Smooth muscle cell (in vitro differentiated cells): ENCODE data around the gene CAPN14. TPM values are rescaled to one million over a fixed set of nuclear protein-coding genes. Genes with fewer than 3 reads are reported as not detected.

Experiments used
- DNase-seq: peaks from one replicate; lab custom pipeline; 2025; ENCODE audit not compliant: unreplicated experiment; lab: John Stamatoyannopoulos, UW
- H2AFZ ChIP-seq: fragments of 200-600 bp; sonication (generic); 2 replicates; pipeline ENCODE4 v1.6.0; 2016; ENCODE audit warnings: antibody characterized with exemption, low read depth, mild to moderate bottlenecking
- H3F3A ChIP-seq: fragments of 200-600 bp; sonication (generic); 2 replicates; pipeline ENCODE4 v1.6.0; 2017; ENCODE audit warnings: antibody characterized with exemption, low read depth
- H3K27ac ChIP-seq: fragments of 200-600 bp; sonication (generic); 2 replicates; pipeline ENCODE4 v1.5.1; 2016; ENCODE audit warnings: low read depth, mild to moderate bottlenecking
- H3K27me3 ChIP-seq: fragments of 200-600 bp; sonication (generic); 2 replicates; pipeline ENCODE4 v1.6.1; 2016; ENCODE audit warnings: low read depth, mild to moderate bottlenecking
- H3K36me3 ChIP-seq: fragments of 200-600 bp; sonication (generic); 2 replicates; pipeline ENCODE4 v1.5.1; 2016; ENCODE audit warnings: low read depth
- H3K4me1 ChIP-seq: fragments of 200-600 bp; sonication (generic); 2 replicates; pipeline ENCODE4 v1.5.1; 2016; ENCODE audit warnings: low read depth
- H3K4me2 ChIP-seq: fragments of 200-600 bp; sonication (generic); 2 replicates; pipeline ENCODE4 v1.6.0; 2016; ENCODE audit warnings: mild to moderate bottlenecking
- H3K4me3 ChIP-seq: fragments of 200-600 bp; sonication (generic); 2 replicates; pipeline ENCODE4 v1.5.1; 2016; ENCODE audit warnings: mild to moderate bottlenecking
- H3K79me2 ChIP-seq: fragments of 200-600 bp; sonication (generic); 2 replicates; pipeline ENCODE4 v1.6.0; 2016; ENCODE audit warnings: low read depth, mild to moderate bottlenecking
- H3K9ac ChIP-seq: fragments of 200-600 bp; sonication (generic); 2 replicates; pipeline ENCODE4 v1.6.0; 2016; ENCODE audit warnings: low read depth
- H3K9me3 ChIP-seq: fragments of 200-600 bp; sonication (generic); replicated peaks from 2 replicates; pipeline ENCODE4 v1.5.1; 2016; ENCODE audit warnings: low read depth
- H4K20me1 ChIP-seq: fragments of 200-600 bp; sonication (generic); 2 replicates; pipeline ENCODE4 v1.6.0; 2016; ENCODE audit warnings: low read depth
- CTCF ChIP-seq: fragments of 200-600 bp; sonication (generic); IDR thresholded peaks from 2 replicates; pipeline ENCODE4 v1.5.1; 2017; ENCODE audit warnings: borderline replicate concordance, mild to moderate bottlenecking, antibody characterized with exemption; ENCODE audit not compliant: insufficient read depth, poor library complexity, severe bottlenecking
- WGBS: methylation state at CpG from one replicate; pipeline ENCODE4 v1.1.7; 2016; ENCODE audit warnings: low lambda C conversion rate; 5-methylcytosine and 5-hydroxymethylcytosine counted together
- polyA plus RNA-seq: library from polyadenylated mRNA; unstranded; fragments of >200 nt; fragmentation: Nextera tagmentation; extraction: Ambion mirVana; gene quantifications from 2 replicates; pipeline ENCODE4 v1.2.1, GENCODE V29; 2016
- total RNA-seq: library from RNA; depleted of rRNA; stranded (reverse); fragments of >200 nt; gene quantifications from 2 replicates; pipeline ENCODE4 v1.2.3, GENCODE V29; 2014

The CAPN14 gene
- total and polyA plus RNA-seq, 2 experiments from 2014 or later: 0.13 to 0.55 TPM

DNA sequence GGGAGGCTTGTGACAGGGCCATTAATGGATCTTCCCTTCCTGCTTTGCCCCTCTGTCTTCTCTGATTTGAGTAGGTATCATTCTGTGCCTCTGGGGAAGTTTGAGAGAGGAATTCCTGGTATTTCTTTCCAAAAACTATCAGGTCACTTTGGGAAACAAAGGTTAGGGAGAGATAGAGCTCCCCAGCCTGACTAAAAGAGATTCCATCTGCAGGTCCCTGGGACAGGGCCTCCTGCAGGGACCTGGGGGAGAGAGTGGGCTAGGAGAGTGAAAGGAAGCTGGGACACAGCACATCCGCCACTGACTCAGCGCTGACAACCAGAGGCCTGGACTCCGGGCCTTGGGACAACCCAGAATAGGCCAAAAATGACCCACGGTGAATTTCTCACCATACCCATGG is 85.4 kb downstream of the CAPN14 start:
- Histone ChIP-seq H3K9me3 (no peaks in the 10 kb centered on the region), H3K36me3 (no peaks in the 10 kb centered on the region), H3K9ac (no peak overlapping the region), H3K4me1 (no peaks in the 10 kb centered on the region), H3K27me3 (peaks cover 28% of the 10 kb centered on the region), H2AFZ (no peak overlapping the region), H3F3A (no peaks in the 10 kb centered on the region), H3K4me3 (no peak overlapping the region), H3K79me2 (no peaks in the 10 kb centered on the region), H3K27ac (no peak overlapping the region), H4K20me1 (no peaks in the 10 kb centered on the region), H3K4me2 (no peak overlapping the region)
- no peak for DNase-seq
- WGBS: 50% methylated on average over 4 of the region's 4 CpGs
- no peak for TF ChIP-seq CTCF

- H3K9me3 ChIP-seq: no peaks in the 10 kb centered on the region
- H3K4me1 ChIP-seq: no peaks in the 10 kb centered on the region
- H3F3A ChIP-seq: peaks cover 4% of the 10 kb centered on the region
- no peak overlapping the region for H3K4me2 ChIP-seq
- no peaks in the 10 kb centered on the region for H3K36me3 ChIP-seq
- H4K20me1 ChIP-seq: no peaks in the 10 kb centered on the region
- no peak overlapping the region for H3K4me3 ChIP-seq
- TF ChIP-seq CTCF: no peak
- no peak for DNase-seq
- no peak overlapping the region for H2AFZ ChIP-seq
- H3K9ac ChIP-seq: no peak overlapping the region
- no peaks in the 10 kb centered on the region for H3K79me2 ChIP-seq
- WGBS: 73% methylated on average over 6 of the region's 6 CpGs
- no peak overlapping the region for H3K27ac ChIP-seq
- peaks cover 5% of the 10 kb centered on the region for H3K27me3 ChIP-seq
These were observed 87.7 kb downstream of the CAPN14 start for GRCh38 chr2:31129375-31130171.

DNA sequence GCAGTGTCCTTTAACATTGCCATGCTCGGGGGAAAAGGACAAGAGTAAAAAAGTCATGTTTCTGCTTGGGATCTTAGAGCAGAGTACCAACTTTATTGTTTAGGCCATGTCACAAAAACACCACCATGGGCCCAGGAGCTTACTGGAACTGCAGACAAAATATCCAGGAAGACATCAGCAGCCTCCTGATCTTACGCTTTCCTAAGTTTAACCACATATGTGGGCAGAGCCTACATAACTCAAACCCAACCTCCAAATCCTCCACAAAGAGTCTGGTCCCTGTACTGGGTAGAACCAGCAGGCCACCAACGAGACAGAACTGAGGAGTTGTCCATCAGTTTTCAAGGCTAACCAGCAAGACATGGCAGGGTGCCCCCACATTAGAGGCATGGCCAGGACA is 89.4 kb downstream of the CAPN14 start:
- Histone ChIP-seq H4K20me1 (no peaks in the 10 kb centered on the region), H3K36me3 (no peaks in the 10 kb centered on the region), H3K9me3 (no peaks in the 10 kb centered on the region), H3K9ac (no peak overlapping the region), H3K4me2 (no peak overlapping the region), H3K79me2 (no peaks in the 10 kb centered on the region), H3K27me3 (no peaks in the 10 kb centered on the region), H3F3A (peaks cover 4% of the 10 kb centered on the region), H3K4me1 (no peaks in the 10 kb centered on the region), H3K4me3 (no peak overlapping the region), H3K27ac (no peak overlapping the region), H2AFZ (no peak overlapping the region)
- 67% methylated on average over 3 of the region's 3 CpGs for WGBS
- DNase-seq: no peak
- no peak for TF ChIP-seq CTCF
